Naive B cell (primary cell): ENCODE measurements around the gene SMAD3. TPM values are rescaled to one million over a fixed set of nuclear protein-coding genes. Genes with fewer than 3 reads are reported as not detected.
A peak's percentile ranks its signal among the peaks of the same experiment; 100 is the strongest.

Source experiments
- ATAC-seq, 2 donors: fragments of 150-1000 bp; cut with Tn5 transposase; 2 replicates each; pipeline ENCODE4 v1.10.0; 2021; ENCODE audit warnings: low read depth in 2 of 2, mild to moderate bottlenecking in 2 of 2, moderate library complexity in 2 of 2
- DNase-seq: peaks from one replicate; pipeline ENCODE4 v3.0.0; 2022
- H3K27ac Mint-ChIP-seq, 6 donors: one replicate each; pipeline ENCODE4 v1.8.0; 2020 to 2022; ENCODE audit warnings: mild to moderate bottlenecking in 6 of 6, mixed read lengths in 6 of 6, moderate library complexity in 5 of 6, inconsistent platforms in 2 of 6
- H3K27me3 Mint-ChIP-seq, 3 donors: one replicate each; pipeline ENCODE4 v1.8.0; 2021 to 2022; ENCODE audit warnings: mixed read lengths in 3 of 3, mild to moderate bottlenecking in 1 of 3
- H3K36me3 Mint-ChIP-seq, 2 donors: one replicate each; pipeline ENCODE4 v1.8.0; 2020 to 2022; ENCODE audit warnings: mixed read lengths in 2 of 2, inconsistent platforms in 1 of 2, mild to moderate bottlenecking in 1 of 2
- H3K4me1 Mint-ChIP-seq, 3 donors: one replicate each; pipeline ENCODE4 v1.8.0; 2020 to 2022; ENCODE audit warnings: mixed read lengths in 3 of 3, inconsistent platforms in 1 of 3, mild to moderate bottlenecking in 1 of 3, moderate library complexity in 1 of 3
- H3K4me3 Mint-ChIP-seq, 8 donors: one replicate each; pipeline ENCODE4 v1.8.0; 2020 to 2022; ENCODE audit warnings: mild to moderate bottlenecking in 8 of 8, mixed read lengths in 8 of 8, moderate library complexity in 8 of 8, inconsistent platforms in 2 of 8
- H3K9me3 Mint-ChIP-seq, 7 donors: one replicate each; pipeline ENCODE4 v1.8.0; 2020 to 2022; ENCODE audit warnings: mixed read lengths in 7 of 7, mild to moderate bottlenecking in 5 of 7, inconsistent platforms in 2 of 7, moderate library complexity in 1 of 7
- polyA plus RNA-seq, 6 donors: library from polyadenylated mRNA; unstranded; fragments of 300-500 nt; fragmentation: Illumina TruSeq; gene quantifications; one replicate each; pipeline ENCODE4 v1.2.3, GENCODE V29; 2021; ENCODE audit warnings: low read depth in 6 of 6

The SMAD3 gene
- polyA plus RNA-seq, 6 donors from 2014 or later: 34.7 to 68.7 (median 38.0) TPM

GRCh38 chr15:67174864-67175573 lies 109.6 kb downstream of the SMAD3 start:
- H3K4me3 Mint-ChIP-seq: peak overlapping the region in 1 of 8 donors; percentile 16
- H3K27ac Mint-ChIP-seq: peak overlapping the region; percentile 5 to 84 (median 67)
- H3K9me3 Mint-ChIP-seq: no peaks in the 10 kb centered on the region
- peaks cover 47 to 70% (median 62%) of the 10 kb centered on the region in 3 donors for H3K4me1 Mint-ChIP-seq
- no peaks in the 10 kb centered on the region for H3K27me3 Mint-ChIP-seq
- H3K36me3 Mint-ChIP-seq: peaks cover 14 to 47% of the 10 kb centered on the region in 2 donors
- DNase-seq (no peak), ATAC-seq (no peak)

GRCh38 chr15:67175643-67176071 lies 110.3 kb downstream of the SMAD3 start:
- H3K36me3 Mint-ChIP-seq: peaks cover 14 to 45% of the 10 kb centered on the region in 2 donors
- H3K4me1 Mint-ChIP-seq: peaks cover 43 to 66% (median 57%) of the 10 kb centered on the region in 3 donors
- DNase-seq (no peak), ATAC-seq (peak; percentile 35 to 64)
- no peak overlapping the region for H3K4me3 Mint-ChIP-seq
- no peaks in the 10 kb centered on the region for H3K27me3 Mint-ChIP-seq
- peak overlapping the region; percentile 5 to 84 (median 62) for H3K27ac Mint-ChIP-seq
- no peaks in the 10 kb centered on the region for H3K9me3 Mint-ChIP-seq

- ATAC-seq (peak in 1 of 2 donors; percentile 9), DNase-seq (no peak)
- Mint-ChIP-seq H3K36me3 (peaks cover 10 to 45% of the 10 kb centered on the region in 2 donors), H3K4me1 (peaks cover 39 to 61% (median 57%) of the 10 kb centered on the region in 3 donors), H3K4me3 (peak overlapping the region in 1 of 8 donors; percentile 29), H3K27me3 (no peaks in the 10 kb centered on the region), H3K9me3 (no peaks in the 10 kb centered on the region), H3K27ac (peak overlapping the region in 5 of 6 donors; percentile 60 to 84 (median 81))
These were observed 111.0 kb downstream of the SMAD3 start for GRCh38 chr15:67176195-67176971.

GRCh38 chr15:67177752-67178151 lies 112.3 kb downstream of the SMAD3 start:
- no peak for ATAC-seq
- H3K36me3 Mint-ChIP-seq: peaks cover 4 to 38% of the 10 kb centered on the region in 2 donors
- H3K4me1 Mint-ChIP-seq: peaks cover 40 to 57% (median 53%) of the 10 kb centered on the region in 3 donors
- no peaks in the 10 kb centered on the region for H3K27me3 Mint-ChIP-seq
- no peak overlapping the region for H3K4me3 Mint-ChIP-seq
- H3K27ac Mint-ChIP-seq: peak overlapping the region in 4 of 6 donors; percentile 16 to 81 (median 62)
- H3K9me3 Mint-ChIP-seq: no peaks in the 10 kb centered on the region
- DNase-seq: no peak

- no peak for DNase-seq
- Mint-ChIP-seq H3K4me1 (peaks cover 31 to 48% (median 43%) of the 10 kb centered on the region in 3 donors), H3K27me3 (no peaks in the 10 kb centered on the region), H3K9me3 (no peaks in the 10 kb centered on the region), H3K4me3 (no peak overlapping the region), H3K36me3 (peaks cover 10 to 28% of the 10 kb centered on the region in 2 donors), H3K27ac (peak overlapping the region in 3 of 6 donors; percentile 14 to 26 (median 14))
- no peak for ATAC-seq
These were observed 113.3 kb downstream of the SMAD3 start for GRCh38 chr15:67178569-67179210.

GRCh38 chr15:67179411-67179995 lies 114.1 kb downstream of the SMAD3 start:
- Mint-ChIP-seq H3K27me3 (no peaks in the 10 kb centered on the region), H3K4me3 (no peak overlapping the region), H3K9me3 (no peaks in the 10 kb centered on the region), H3K27ac (peak overlapping the region; percentile 67 to 97 (median 78)), H3K4me1 (peaks cover 23 to 39% (median 35%) of the 10 kb centered on the region in 3 donors), H3K36me3 (peaks cover 14 to 20% of the 10 kb centered on the region in 2 donors)
- ATAC-seq: no peak
- no peak for DNase-seq

GRCh38 chr15:67180035-67180434 lies 114.6 kb downstream of the SMAD3 start:
- Mint-ChIP-seq H3K4me3 (peak overlapping the region in 1 of 8 donors; percentile 58), H3K9me3 (no peaks in the 10 kb centered on the region), H3K27me3 (no peaks in the 10 kb centered on the region), H3K27ac (peak overlapping the region in 5 of 6 donors; percentile 67 to 97 (median 82)), H3K4me1 (peaks cover 21 to 35% (median 33%) of the 10 kb centered on the region in 3 donors), H3K36me3 (peaks cover 15 to 18% of the 10 kb centered on the region in 2 donors)
- DNase-seq (no peak), ATAC-seq (no peak)

GRCh38 chr15:67180514-67181191 lies 115.3 kb downstream of the SMAD3 start:
- ATAC-seq: no peak
- Mint-ChIP-seq H3K4me1 (peaks cover 24 to 35% (median 33%) of the 10 kb centered on the region in 3 donors), H3K4me3 (peak overlapping the region in 1 of 8 donors; percentile 57), H3K9me3 (no peaks in the 10 kb centered on the region), H3K27ac (peak overlapping the region in 3 of 6 donors; percentile 4 to 67 (median 18)), H3K27me3 (no peaks in the 10 kb centered on the region), H3K36me3 (peaks cover 18 to 21% of the 10 kb centered on the region in 2 donors)
- no peak for DNase-seq

GRCh38 chr15:67181221-67181639 lies 115.8 kb downstream of the SMAD3 start:
- DNase-seq (no peak), ATAC-seq (peak; percentile 50 to 55)
- H3K36me3 Mint-ChIP-seq: peaks cover 18 to 25% of the 10 kb centered on the region in 2 donors

GRCh38 chr15:67183443-67184169 lies 118.2 kb downstream of the SMAD3 start:
- H3K36me3 Mint-ChIP-seq: peaks cover 31 to 32% of the 10 kb centered on the region in 2 donors
- no peak for ATAC-seq
- no peak for DNase-seq
- H3K4me3 Mint-ChIP-seq: no peak overlapping the region
- H3K9me3 Mint-ChIP-seq: no peaks in the 10 kb centered on the region
- H3K27ac Mint-ChIP-seq: peak overlapping the region in 3 of 6 donors; percentile 61 to 89 (median 68)
- H3K27me3 Mint-ChIP-seq: no peaks in the 10 kb centered on the region
- peaks cover 23 to 25% (median 23%) of the 10 kb centered on the region in 3 donors for H3K4me1 Mint-ChIP-seq

More at GRCh38 chr15:67181221-67181639, 115.8 kb downstream of the SMAD3 start:
- H3K27ac Mint-ChIP-seq: peak overlapping the region in 1 of 6 donors; percentile 12
- H3K4me1 Mint-ChIP-seq: peaks cover 29 to 35% (median 33%) of the 10 kb centered on the region in 3 donors
- H3K4me3 Mint-ChIP-seq: no peak overlapping the region
- H3K9me3 Mint-ChIP-seq: no peaks in the 10 kb centered on the region
- no peaks in the 10 kb centered on the region for H3K27me3 Mint-ChIP-seq

GRCh38 chr15:67184208-67184925 lies 119.0 kb downstream of the SMAD3 start:
- no peak for ATAC-seq
- no peak for DNase-seq
- H3K4me3 Mint-ChIP-seq: no peak overlapping the region
- H3K4me1 Mint-ChIP-seq: peaks cover 22 to 24% (median 22%) of the 10 kb centered on the region in 3 donors
- H3K27me3 Mint-ChIP-seq: no peaks in the 10 kb centered on the region
- H3K36me3 Mint-ChIP-seq: peaks cover 32 to 34% of the 10 kb centered on the region in 2 donors
- H3K27ac Mint-ChIP-seq: peak overlapping the region in 5 of 6 donors; percentile 25 to 89 (median 79)
- no peaks in the 10 kb centered on the region for H3K9me3 Mint-ChIP-seq
